ENCODE measurements around the gene ZCCHC18.
A peak's percentile ranks its signal among the peaks of the same experiment; 100 is the strongest.
"Not testable (repeated sequence)": the region's sequence is repeated elsewhere in the genome, so short reads cannot be mapped to it uniquely, and the experiment has no call there.

Gene ZCCHC18

DNA sequence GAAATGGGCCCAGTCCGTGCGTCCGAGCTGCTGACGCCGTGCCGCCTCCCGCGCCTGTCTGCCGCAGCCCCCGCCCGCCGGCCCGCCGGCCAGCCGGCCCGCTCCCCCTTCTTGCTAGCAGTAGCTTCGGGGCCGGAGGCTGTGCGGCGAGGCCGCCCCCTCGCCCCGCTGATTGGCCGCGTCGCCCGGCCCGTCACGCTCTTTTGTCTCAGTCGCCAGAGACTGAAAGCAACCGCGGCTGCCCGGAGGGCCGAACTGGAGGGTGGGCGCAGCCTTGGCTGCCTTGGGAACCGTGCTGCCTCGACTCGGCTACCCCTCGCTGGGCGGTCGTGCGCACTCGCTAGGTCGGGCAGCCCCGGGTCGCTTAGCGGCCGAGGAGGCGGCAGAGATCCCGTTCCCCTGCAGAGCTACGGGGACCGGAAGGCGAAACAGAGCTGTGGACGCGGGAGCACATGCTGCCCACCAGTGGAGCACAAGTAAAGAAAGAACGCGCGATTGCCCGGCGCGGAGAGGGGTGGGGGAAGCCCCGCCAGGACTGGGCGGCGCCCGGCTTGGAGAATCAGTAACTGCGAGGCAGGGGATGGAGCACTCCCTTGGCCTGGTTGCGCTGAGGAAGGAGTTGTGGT lies at the start of gene ZCCHC18:
TSS of gene ZCCHC18 (plus strand) at position 198 of the 626 bp plus-strand sequence. CDS start 1,589 bp downstream, outside the sequence.
- DNase-seq: peak; percentile 87

DNA sequence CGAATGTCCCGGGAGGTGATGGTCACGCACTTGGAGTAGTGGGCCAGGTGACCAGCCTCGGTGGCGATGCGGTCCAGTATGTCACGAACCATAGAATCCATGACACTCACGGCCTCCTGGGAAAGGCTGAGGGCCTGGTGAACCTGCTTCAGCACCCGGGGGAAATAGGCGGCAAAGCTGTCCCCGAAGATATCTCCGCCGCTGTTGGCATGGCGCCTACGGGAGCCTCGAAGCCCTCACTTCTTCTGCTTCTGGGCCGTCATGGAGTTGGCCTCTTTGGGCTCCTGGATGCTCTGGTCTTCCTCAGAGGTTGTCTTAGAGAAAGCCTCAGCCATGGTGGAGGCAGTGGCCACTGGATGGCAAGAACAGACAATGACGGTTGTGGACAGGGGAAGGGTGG lies 49.7 kb upstream of the ZCCHC18 start:
- DNase-seq: not testable (repeated sequence)

DNA sequence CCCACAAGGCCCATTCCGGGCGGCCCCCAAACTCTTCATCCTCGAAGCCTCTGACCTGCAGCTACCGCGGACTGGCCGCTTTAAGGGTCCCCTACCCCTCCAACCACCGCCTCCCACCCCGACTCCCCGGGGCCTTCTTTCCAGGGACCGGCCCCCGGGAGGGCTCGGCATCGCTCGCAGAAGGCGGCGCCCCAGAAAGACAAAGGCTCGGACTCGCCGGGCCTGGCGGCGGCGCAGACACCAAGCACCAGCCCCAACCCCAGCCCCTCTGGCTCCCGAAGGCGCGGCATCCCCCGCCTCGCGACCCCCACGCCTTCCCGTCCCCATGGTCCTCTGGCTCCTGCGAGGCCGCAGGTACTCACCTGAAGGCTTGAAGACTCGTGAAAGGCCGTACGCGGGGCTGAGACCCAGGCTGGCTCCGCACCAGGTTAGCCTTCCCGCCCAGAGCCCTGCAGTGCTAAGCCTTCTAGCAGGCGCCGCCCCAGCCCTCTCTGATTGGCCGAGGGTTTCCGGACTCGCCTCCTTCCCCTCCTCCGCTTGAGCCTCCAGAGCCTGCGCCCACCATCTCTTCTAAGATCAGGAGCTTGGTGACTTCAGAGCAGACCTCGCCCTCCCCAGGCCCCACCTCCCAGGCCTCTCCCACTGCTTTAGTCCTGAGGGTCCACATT lies 36.4 kb upstream of the ZCCHC18 start, which contains the start of gene TMSB15C:
TSS of gene TMSB15C (minus strand) at position 459 of the 668 bp plus-strand sequence.
- DNase-seq: not testable (repeated sequence)

DNA sequence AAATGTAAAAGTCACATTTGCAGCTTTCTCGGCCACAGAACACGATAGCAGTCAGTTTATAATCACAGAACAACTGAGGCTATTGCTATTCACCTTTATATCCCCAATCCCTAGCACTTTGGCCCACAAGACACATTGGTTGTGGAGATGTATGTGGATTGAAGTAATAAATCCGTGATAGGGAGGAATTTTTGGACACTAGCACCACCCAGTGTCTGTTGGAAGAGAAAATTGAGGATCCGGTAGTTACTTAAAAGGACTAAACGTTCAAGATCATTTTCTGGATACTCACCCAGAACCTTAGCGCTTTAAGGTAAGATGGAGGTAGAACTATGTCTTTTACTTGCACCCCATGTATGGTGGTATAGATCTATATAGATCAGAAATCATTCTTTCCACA lies 34.5 kb upstream of the ZCCHC18 start:
- DNase-seq: not testable (repeated sequence)

DNA sequence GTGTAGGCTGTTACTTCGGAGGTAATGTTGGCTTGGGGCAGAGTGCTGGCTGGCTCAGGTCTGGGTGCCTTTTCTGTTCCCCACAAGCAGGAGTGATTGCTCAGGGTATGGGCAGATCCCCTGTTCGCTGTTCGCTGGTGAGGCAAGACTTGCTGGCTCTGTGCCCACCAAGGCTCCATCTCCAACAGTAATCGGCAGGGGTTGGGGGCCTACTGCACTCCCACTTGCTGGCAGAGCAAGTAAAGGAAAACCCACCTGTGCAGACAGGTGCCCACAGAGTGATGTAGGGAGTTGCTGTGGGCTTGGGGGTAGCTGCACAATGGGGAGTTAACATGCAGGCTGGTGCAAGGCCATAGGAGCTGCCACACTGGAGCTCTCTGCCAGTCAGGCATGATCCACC lies 28.3 kb upstream of the ZCCHC18 start:
- DNase-seq: no peak

DNA sequence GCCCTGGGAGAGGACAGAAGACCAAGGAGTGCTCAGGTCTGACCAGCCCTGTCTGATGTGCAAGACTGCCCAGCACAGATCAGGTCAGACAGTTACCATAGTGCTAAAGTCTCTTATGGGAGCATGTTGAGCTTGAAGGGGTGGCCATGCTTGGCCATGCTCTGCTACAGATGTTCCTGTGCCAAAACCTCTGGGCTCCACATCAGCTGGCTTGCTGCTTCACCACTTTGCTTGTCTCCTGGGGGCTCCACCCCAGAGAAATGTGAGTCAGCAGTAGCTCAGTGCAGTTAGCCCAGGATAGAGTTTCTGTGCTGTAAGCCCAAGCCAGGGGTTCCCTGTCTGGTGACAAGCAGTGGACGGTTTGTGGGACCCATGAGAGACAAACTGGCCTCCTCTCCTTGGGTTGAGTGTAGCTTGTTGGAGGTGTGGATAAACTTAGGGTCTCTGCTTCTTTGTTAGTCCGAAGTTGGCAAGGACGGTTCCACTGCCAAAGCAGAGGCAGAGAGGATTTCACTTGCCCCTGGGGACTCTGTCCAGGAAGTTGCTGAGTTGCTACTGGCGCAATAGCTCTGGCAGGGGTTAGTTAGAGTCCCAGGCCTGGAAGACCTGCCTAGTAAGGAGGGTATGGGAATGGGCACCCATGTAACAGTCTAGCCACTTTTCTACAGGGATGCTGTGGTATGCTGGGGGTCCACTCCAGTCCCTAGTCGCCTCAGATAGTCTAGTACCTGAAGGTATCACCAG lies 27.6 kb upstream of the ZCCHC18 start:
- no peak for DNase-seq

DNA sequence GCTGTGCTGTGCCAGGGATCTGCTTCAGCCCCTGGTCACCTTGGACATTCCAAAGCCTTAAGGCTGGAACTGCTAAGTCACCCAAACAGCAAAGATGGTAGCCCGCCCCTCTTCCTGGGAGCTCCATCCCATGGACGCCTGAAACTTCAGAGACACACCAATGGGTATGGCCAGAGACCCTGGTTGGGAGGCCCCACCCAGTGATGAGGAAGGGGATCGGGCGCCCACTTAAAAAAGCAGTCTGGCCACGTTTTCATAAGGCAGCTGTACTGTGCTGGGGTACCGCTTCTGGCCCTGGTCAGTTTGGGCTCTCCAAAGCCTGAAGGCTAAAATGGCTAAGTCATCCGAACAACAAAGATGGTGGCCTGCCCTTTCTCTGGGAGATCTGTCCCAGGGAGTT lies 26.8 kb upstream of the ZCCHC18 start:
- no peak for DNase-seq

DNA sequence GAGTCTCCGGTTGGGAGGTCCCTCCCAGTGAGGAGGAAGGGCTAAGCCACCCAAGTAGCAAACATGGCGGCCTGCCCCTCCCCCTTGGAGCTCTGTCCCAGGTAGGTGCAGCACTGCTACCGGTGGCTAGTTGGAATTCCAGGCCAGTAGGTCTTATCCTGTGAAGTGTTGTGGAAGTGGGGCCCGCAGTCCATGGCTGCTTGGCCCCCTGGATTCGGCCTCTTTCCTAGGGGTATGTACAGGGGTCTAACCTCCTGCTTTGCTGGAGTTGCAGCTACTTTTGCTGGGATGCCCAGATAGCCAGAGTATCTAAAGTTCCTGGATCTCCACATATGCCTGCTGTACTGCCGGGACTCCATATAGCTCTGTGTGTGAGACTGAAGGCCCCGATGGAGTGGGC lies 26.4 kb upstream of the ZCCHC18 start:
- DNase-seq: no peak

DNA sequence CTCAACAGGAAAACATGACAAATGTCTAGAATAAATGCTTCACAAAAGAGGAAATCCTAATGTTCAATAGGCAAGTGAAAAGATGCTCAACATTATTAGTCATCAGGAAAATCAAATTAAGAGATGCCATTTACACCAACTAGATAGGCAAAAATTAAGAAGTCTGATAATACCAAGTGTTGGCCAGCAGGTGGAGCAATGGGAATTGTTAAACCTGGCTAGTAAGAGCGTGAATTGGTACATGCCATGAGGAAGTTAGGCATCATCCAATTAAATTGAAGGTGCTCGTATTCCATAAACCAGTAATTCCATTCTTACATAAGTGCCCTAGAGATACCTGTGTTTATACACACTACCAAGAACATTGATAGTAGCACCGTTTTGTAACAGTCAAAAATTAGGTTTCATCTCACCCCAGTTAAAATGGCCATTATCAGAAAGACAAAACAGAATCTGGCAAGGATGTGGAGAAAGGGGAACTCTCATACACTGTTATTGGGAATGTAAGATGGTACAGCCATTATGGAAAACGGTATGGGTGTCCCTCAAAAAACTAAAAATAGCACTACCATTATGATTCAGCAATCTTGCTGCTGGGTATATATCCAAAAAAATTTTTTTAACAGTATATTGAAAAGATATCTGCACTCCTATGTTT lies 14.0 kb upstream of the ZCCHC18 start:
- peak; percentile 76 for DNase-seq

DNA sequence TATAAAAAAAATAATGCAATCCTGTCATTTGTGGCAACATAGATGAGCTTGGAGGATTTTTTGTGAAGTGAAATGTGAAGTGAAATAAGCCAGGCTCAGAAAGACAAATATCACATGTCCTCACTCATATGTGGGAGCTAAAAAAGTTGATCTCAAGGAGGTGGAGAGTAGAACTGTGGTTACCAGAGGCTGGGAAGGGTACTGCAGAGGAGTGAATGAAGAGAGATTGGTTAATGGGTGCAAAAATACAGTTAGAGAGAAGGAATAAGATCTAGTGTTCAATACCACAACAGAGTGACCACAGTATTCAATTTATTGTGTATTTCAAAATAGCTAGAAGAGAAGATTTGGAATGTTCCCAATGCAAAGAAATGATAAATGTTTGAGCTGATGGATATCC lies 13.4 kb upstream of the ZCCHC18 start:
- DNase-seq: no peak

DNA sequence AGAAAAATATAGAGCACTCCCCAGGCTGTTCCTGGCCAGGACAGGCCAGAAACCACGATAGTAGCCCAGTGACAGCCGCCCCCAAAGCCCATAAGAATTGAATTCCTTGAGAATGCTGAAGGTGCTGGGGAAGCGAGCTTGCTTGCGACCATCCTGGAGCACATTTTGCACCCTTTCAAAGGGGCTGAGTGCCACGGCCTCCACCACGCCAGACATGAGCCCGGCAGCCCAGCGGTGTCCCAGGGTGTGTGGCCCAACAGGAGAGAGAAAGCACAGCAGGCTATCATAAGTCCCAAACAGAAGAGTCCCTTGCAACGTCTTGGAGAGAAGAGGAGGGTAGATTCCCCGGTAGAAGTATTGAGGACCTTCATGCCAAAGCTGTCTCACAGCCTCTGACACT lies 7.6 kb upstream of the ZCCHC18 start:
- no peak for DNase-seq

DNA sequence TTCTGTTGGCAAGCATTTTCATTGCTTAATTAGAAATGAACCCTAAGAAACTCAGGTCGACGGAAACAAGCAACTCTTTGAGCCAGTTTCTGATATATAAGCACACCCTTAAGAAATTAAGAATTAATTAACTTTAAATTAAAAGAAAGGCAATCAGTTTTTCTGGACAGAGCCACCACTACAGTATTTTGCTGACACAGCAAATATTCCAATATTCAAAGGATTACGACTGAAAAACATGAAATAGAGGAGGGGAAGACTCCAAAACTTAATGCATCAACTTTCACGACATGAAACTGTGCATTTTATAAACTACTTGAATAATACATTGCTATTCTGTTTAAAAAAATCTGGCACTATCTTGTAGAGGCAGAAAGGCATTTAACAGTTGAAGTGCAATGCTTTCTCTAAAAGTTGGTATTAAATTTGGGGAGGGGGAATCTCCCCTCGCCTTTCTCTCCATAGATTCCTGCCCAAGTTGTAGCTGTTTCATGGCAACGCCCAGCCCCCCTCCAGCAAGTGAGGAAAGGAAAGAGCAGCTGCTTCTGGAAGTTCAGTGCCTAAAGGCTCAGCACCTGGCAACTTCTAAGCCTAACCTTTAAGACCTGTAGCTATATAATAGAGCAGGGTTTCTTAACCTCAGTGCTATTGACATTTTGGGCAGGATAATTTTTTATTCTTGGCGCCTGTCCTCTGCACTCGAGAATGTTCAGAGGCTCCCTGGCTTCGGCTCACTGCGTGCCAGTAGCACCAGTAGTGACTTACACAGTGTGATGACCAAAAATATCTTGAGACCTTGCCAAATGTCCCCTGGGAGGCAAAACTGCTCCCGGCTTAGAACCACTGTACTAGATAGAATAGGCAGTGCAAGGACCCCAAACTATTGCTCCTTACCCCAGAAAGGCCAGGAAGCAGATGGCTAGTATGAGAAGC lies 6.7 kb upstream of the ZCCHC18 start:
- no peak for DNase-seq

DNA sequence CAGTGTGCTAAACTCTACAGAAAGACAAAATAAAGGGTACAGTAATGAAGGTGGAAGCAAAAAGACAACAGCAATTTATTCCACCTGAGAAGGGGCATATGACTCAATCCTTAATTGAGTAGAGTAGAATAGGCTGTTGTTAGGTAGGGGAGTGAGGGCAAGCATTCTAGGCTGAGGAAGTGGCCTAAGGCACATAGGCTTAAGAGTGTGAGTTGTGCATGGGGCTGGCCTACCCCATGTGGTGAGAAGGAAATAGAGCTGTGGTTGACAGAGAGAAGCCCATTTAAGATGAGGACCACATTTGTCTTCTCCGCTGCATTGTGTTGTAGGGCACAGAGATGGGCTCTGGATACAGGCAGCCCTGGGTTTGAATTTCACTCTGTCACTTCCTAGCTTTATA lies 3.4 kb upstream of the ZCCHC18 start:
- DNase-seq: no peak

DNA sequence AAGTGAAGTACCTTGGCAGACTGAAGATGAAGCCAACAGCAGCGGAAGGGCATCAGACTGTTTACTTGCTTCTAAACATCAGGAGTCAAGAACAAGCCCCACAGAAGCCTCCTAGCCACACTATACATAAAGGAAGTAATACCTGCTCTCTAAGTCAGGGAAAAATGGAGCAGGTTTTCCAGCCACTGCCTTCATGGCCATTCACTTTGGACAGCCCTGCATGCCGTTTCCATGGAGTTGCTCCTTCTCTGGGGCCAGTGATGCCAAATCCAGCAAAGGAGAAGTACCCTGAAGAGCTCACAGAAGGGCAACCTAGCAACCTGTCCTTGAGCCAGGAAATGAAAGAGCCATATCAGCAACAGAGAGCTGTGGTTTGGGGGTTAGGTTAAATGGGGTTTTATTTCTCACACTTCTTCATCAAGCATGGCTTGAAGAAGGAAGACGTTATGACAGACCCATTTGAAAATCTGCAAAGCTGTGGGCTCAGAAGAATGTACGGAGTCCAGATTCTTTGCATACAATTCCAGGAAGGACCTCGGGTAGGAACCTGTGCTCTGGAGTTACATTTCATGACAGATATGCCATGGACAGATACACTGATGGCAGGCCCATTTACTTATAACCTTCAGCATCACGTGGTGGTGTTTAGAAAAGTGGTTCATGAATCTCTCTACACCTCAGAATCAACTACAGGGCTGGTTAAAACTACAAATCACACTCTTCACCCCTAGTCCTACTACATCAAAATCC lies 1.7 kb upstream of the ZCCHC18 start:
- not testable (repeated sequence) for DNase-seq

DNA sequence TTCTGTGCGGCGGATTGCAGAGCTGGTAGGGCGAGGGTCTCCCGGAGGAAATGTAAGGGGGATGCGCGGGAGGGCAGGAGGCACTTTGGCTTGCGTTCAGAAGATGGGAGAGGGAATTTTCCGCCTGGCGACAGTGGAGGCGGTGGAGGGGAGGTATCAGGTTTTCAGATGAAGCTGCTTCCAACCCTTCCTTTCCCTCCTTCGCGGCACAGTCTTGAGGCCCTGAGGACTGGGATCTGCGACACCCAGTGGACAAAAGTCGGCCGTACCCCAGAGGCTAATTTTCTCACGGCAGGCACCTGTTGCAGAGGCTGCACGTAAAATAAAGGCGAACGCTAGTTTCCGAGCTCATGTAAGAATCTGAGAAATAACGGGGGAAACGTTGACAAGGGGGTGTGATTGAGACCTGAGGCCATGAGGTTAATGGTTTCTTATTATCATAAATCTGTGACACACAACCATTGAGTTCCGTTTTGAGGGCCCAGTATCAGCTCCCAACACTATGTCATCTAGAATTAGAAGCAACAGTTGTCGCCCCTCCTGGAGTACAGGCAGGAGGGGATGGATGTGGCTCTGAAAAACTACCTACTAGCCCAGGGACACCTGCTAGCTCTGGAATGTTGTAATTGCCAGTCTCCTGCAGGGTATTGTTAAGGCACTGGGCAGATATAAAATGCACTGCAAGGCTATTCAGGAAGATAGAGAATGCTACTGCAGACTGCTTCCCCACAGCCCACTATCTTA lies 1.1 kb downstream of the ZCCHC18 start:
- peak; percentile 67 for DNase-seq

DNA sequence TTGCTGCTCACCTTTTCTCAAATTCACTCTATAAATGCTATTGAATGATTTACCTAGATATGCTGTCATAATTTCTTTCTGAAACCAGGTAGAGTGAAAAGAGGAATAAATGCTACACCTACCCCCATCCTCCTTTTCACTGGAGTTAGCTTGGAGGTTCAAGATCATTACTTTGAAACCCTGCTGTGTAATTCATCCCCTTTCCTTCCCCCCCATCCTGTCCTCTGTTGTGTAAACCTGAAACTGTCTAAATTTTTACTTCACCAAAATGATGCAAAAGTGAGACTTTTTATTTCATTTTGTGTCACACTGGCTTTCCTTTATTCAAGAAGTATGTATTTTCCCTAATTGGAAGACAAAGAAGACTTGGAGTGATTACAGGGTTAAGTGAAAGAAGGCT lies 5.4 kb downstream of the ZCCHC18 start:
- no peak for DNase-seq

DNA sequence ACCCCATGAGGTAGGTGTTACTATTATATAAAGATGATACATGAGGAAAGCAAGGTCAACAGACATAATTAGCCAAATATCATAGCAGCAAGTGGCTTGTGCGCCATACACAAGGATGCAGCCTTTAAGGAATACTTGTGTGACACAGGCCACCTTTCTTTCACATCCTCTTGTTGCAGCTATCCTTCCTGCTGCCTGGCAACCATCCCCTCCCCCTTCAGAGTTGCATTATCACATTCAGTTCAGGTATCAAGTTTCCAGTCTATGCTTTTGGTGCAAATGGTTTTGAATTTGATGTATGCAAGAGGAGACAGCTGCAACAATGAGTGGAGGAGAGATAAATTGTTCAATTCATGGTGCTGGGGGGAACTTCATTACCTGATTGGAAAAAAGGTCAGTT lies 6.4 kb downstream of the ZCCHC18 start:
- DNase-seq: no peak

DNA sequence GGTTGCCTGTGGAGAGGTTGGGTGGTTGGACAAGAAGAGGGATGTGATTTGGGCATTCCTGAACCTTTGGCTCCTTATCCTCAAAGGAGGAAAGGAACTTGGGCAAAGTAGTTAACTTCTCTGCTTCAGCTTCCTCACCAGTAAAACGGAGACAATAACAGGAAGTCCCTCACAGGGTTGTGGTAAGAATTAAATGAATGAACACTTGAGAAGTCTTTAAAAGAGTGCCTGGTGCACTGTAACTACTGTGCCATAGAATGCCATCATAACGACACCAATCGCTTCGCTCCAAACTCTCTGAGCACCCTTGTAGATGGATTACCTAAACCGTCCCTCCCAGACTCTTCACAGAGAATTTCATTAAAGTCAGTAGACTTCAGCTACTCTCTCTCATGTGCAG lies 10.5 kb downstream of the ZCCHC18 start:
- no peak for DNase-seq

DNA sequence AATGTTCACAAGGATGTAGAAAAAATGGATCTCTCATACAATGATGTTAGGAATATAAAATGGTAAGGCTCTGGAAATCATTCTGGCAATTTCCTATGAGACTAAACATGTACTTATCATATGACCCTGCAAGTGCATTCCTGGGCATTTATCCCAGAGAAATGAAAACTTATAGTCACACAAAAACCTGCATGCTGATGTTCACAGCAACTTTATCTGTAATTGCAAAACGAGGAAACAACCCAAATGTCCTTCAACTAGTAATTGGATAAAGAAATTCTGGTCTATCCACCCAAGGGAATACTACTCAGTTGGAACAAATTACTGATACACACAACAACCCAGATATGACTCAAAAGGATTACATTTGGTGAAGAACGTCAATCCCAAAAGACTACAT lies 14.5 kb downstream of the ZCCHC18 start:
- no peak for DNase-seq

DNA sequence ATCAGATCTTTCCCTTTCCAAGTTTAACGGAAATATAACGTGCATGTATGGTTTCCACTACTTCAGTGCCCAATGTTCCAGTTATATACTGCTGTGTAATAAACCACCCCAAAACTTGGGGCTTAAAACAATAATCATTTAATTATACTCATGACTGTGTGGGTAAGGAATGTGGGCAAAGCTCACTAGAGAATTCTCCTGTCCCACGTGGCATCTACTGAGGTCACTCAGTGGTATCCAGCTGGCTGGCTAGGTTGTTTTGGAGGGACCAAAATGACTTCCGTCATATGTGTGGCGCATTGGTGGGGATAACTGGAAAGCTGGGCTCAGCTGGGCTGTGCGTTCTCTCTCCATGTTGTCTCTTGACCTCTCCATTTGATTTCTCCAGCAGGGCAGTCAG lies 18.5 kb downstream of the ZCCHC18 start:
- DNase-seq: no peak

Measured in NCI-H2227 treated with DMSO at 0.1 percent for 48 hours (cell line).